HG03025 (cell line): ENCODE results near the gene JMJD8.
A peak's percentile ranks its signal among the peaks of the same experiment; 100 is the strongest.

Experiments
- ATAC-seq: cut with Tn5 transposase; IDR thresholded peaks from one replicate; pipeline ENCODE4 v1.9.1; 2021; ENCODE audit warnings: mild to moderate bottlenecking, moderate library complexity; ENCODE audit not compliant: unreplicated experiment, low FRiP score

The JMJD8 gene

GRCh38 chr16:678209-678857 lies 5.8 kb downstream of the JMJD8 start:
- no peak for ATAC-seq

- ATAC-seq, result no peak
Measured at GRCh38 chr16:677316-678190, 6.6 kb downstream of the JMJD8 start.

- ATAC-seq, result no peak
Measured at GRCh38 chr16:676913-677312, 7.2 kb downstream of the JMJD8 start.

GRCh38 chr16:676565-676902 lies 7.6 kb downstream of the JMJD8 start:
- ATAC-seq, result no peak

- ATAC-seq, result no peak
Measured at GRCh38 chr16:675884-676564, 8.1 kb downstream of the JMJD8 start.

- no peak for ATAC-seq
Measured at GRCh38 chr16:674968-675883, 8.9 kb downstream of the JMJD8 start, which contains the start of gene RHBDL1. TSS of gene RHBDL1 (plus strand) at chr16:675671. CDS start at chr16:675791, 120 bp downstream.

- no peak for ATAC-seq
Measured at GRCh38 chr16:674214-674881, 9.8 kb downstream of the JMJD8 start.

- ATAC-seq, result no peak
Measured at GRCh38 chr16:673399-673991, 10.6 kb downstream of the JMJD8 start.

GRCh38 chr16:672851-673250 lies 11.3 kb downstream of the JMJD8 start:
- no peak for ATAC-seq

- no peak for ATAC-seq
Measured at GRCh38 chr16:672371-672770, 11.8 kb downstream of the JMJD8 start.

- ATAC-seq, result no peak
Measured at GRCh38 chr16:671353-672131, 12.6 kb downstream of the JMJD8 start.

GRCh38 chr16:670485-671352 lies 13.4 kb downstream of the JMJD8 start:
- ATAC-seq, result no peak

- ATAC-seq, result no peak
Measured at GRCh38 chr16:669666-670065, 14.5 kb downstream of the JMJD8 start.

GRCh38 chr16:668519-669171 lies 15.5 kb downstream of the JMJD8 start:
- ATAC-seq, result peak; percentile 16

GRCh38 chr16:667780-668518 lies 16.2 kb downstream of the JMJD8 start, which contains the start of gene RHOT2:
TSS of gene RHOT2 (plus strand) at chr16:668132. CDS start at chr16:668200, 68 bp downstream.
- ATAC-seq, result peak; percentile 58

- no peak for ATAC-seq
Measured at GRCh38 chr16:667113-667779, 16.9 kb downstream of the JMJD8 start.
